ENCODE results near the gene COPS7B.

COPS7B gene

DNA sequence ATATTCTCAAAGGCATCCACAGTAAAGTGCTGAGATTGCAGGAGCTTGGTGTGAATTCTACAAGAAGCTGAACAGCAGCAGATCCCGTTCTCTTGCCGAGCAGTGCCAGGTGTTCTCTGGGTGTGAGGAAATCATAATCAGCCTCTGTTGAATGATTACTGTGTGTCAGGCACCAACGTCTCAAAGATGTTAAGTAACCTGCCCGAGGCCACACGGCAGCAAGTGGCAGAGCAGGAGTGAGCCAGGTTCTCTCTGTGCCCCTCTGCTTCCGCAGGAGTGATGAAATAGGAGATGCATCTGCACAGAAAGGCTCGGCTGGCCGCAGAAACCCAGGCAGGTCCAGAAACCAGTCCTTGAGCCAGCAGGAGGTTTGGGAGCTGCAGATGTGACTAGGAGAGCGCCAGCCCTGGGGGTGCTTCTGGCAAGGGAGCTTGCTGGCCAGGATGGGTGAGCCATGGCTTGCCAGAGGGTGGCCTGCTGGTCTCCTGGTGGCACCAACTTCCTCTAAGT is 68.4 kb downstream of the COPS7B start:
- Histone ChIP-seq H3K36me3 (ENCODE audit: insufficient read depth, low read length) (no peaks in the 10 kb centered on the region), H3K79me2 (ENCODE audit: insufficient read depth, low read length) (no peaks in the 10 kb centered on the region), H3K9me3 (ENCODE audit: insufficient read depth, low read length, severe bottlenecking) (no peaks in the 10 kb centered on the region), H3K4me3 (ENCODE audit: low read depth in 1 of 2, low read length in 2 of 2) (no peak overlapping the region), H3K4me1 (ENCODE audit: insufficient read depth, low read length) (no peaks in the 10 kb centered on the region), H2AFZ (ENCODE audit: low read depth, low read length) (no peak overlapping the region), H3K27me3 (ENCODE audit: insufficient read depth, low read length, poor library complexity) (no peaks in the 10 kb centered on the region), H4K20me1 (ENCODE audit: insufficient read depth, low read length) (no peaks in the 10 kb centered on the region), H3K9ac (ENCODE audit: low read depth, low read length) (no peak overlapping the region), H3K4me2 (ENCODE audit: insufficient read depth, low read length) (no peak overlapping the region), H3K27ac (ENCODE audit: low read length) (no peak overlapping the region)
- TF ChIP-seq EZH2 (IDR thresholded peaks at IDR 0.05; ENCODE audit: borderline replicate concordance, low read depth, low read length, severe bottlenecking), result no peak
- TF ChIP-seq, protein P1, sequence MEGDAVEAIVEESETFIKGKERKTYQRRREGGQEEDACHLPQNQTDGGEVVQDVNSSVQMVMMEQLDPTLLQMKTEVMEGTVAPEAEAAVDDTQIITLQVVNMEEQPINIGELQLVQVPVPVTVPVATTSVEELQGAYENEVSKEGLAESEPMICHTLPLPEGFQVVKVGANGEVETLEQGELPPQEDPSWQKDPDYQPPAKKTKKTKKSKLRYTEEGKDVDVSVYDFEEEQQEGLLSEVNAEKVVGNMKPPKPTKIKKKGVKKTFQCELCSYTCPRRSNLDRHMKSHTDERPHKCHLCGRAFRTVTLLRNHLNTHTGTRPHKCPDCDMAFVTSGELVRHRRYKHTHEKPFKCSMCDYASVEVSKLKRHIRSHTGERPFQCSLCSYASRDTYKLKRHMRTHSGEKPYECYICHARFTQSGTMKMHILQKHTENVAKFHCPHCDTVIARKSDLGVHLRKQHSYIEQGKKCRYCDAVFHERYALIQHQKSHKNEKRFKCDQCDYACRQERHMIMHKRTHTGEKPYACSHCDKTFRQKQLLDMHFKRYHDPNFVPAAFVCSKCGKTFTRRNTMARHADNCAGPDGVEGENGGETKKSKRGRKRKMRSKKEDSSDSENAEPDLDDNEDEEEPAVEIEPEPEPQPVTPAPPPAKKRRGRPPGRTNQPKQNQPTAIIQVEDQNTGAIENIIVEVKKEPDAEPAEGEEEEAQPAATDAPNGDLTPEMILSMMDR (IDR thresholded peaks at IDR 0.05; ENCODE audit: borderline replicate concordance, extremely low read depth, low read length, poor library complexity, severe bottlenecking), result no peak
- DNase-seq, result no peak
- ATAC-seq (ENCODE audit: insufficient read depth, low read depth), result no peak

DNA sequence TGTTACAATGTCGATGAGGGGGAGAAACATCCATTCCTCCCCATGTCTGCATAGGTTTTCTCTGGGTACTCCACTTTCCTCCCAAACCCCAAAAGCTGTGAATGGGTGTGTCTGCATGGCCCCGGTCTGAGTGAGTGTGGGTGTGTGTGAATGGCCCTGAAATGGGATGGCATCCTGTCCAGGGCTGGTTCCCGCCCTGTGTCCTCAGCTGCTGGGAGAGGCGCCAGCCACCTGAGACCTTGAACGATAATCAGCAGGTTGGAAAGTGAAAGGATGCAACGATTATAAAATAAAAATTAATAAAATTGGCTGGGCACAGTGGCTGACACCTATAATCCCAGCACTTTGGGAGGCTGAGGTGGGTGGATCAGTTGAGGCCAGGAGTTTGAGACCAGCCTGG is 70.7 kb downstream of the COPS7B start:
- H3K4me3 ChIP-seq (ENCODE audit: low read depth in 1 of 2, low read length in 2 of 2), result no peak overlapping the region
- no peaks in the 10 kb centered on the region for H3K4me1 ChIP-seq (ENCODE audit: insufficient read depth, low read length)
- no peak for ATAC-seq (ENCODE audit: insufficient read depth, low read depth)
- no peak overlapping the region for H3K27ac ChIP-seq (ENCODE audit: low read length)
- no peak overlapping the region for H2AFZ ChIP-seq (ENCODE audit: low read depth, low read length)
- H3K9me3 ChIP-seq (ENCODE audit: insufficient read depth, low read length, severe bottlenecking), result no peaks in the 10 kb centered on the region
- no peaks in the 10 kb centered on the region for H3K79me2 ChIP-seq (ENCODE audit: insufficient read depth, low read length)
- H3K9ac ChIP-seq (ENCODE audit: low read depth, low read length), result no peak overlapping the region
- H3K27me3 ChIP-seq (ENCODE audit: insufficient read depth, low read length, poor library complexity), result peaks cover 2% of the 10 kb centered on the region
- no peak for DNase-seq
- H3K4me2 ChIP-seq (ENCODE audit: insufficient read depth, low read length), result no peak overlapping the region
- no peaks in the 10 kb centered on the region for H4K20me1 ChIP-seq (ENCODE audit: insufficient read depth, low read length)
- no peaks in the 10 kb centered on the region for H3K36me3 ChIP-seq (ENCODE audit: insufficient read depth, low read length)
- TF ChIP-seq, protein P1 (IDR thresholded peaks at IDR 0.05; ENCODE audit: borderline replicate concordance, extremely low read depth, low read length, poor library complexity, severe bottlenecking), result no peak
- no peak for TF ChIP-seq EZH2 (IDR thresholded peaks at IDR 0.05; ENCODE audit: borderline replicate concordance, low read depth, low read length, severe bottlenecking)

All from DND-41 (cell line).